Measurements from ENCODE around the gene CLCN4. TPM values are rescaled to one million over a fixed set of nuclear protein-coding genes. Genes with fewer than 3 reads are reported as not detected.

The CLCN4 gene
- total RNA-seq, 1 experiment from 2014 or later: 10.0 TPM

GRCh38 chrX:10109695-10110094 lies 47.1 kb upstream of the CLCN4 start:
- no peaks in the 10 kb centered on the region for H3K4me1 ChIP-seq
- CTCF ChIA-PET: no interaction called here
- no peak for DNase-seq
- H3K36me3 ChIP-seq (ENCODE audit: control insufficient read depth, insufficient read depth, low read length): no peaks in the 10 kb centered on the region
- no peaks in the 10 kb centered on the region for H3K4me1 Mint-ChIP-seq (ENCODE audit: low read depth, unreplicated experiment)
- no peak overlapping the region for H3K4me3 Mint-ChIP-seq (ENCODE audit: unreplicated experiment)
- H3K9me3 ChIP-seq: no peaks in the 10 kb centered on the region
- no peaks in the 10 kb centered on the region for H3K27me3 ChIP-seq (replicated peaks; ENCODE audit: control insufficient read depth, insufficient read depth, low read length)
- POLR2A ChIA-PET: no interaction called here
- no peak overlapping the region for H3K27ac Mint-ChIP-seq (ENCODE audit: unreplicated experiment)
- TF ChIP-seq CTCF (IDR thresholded peaks at IDR 0.05; ENCODE audit: insufficient read depth in 1 of 2, low read depth in 1 of 2, low read length in 1 of 2, severe bottlenecking in 1 of 2, unreplicated experiment in 1 of 2): no peak
- BruUV-seq (replicated peaks): no TSS peak
- no peaks in the 10 kb centered on the region for H3K27me3 Mint-ChIP-seq (ENCODE audit: insufficient read depth, unreplicated experiment)
- intact Hi-C loops (cut with micrococcal nuclease; ENCODE audit: unreplicated experiment): no loop called here
- H3K4me3 ChIP-seq (ENCODE audit: low read depth, low read length): no peak overlapping the region
- H3K36me3 Mint-ChIP-seq (ENCODE audit: insufficient read depth, unreplicated experiment): peaks cover 13% of the 10 kb centered on the region
- H3K9me3 Mint-ChIP-seq (ENCODE audit: unreplicated experiment): no peaks in the 10 kb centered on the region

GRCh38 chrX:10110316-10110935 lies 46.3 kb upstream of the CLCN4 start:
- intact Hi-C loops (cut with micrococcal nuclease; ENCODE audit: unreplicated experiment): no loop called here

GRCh38 chrX:10110984-10111363 lies 45.8 kb upstream of the CLCN4 start:
- BruUV-seq (replicated peaks): no TSS peak
- Histone ChIP-seq H3K4me1 (no peaks in the 10 kb centered on the region), H3K9me3 (no peaks in the 10 kb centered on the region), H3K36me3 (ENCODE audit: control insufficient read depth, insufficient read depth, low read length) (no peaks in the 10 kb centered on the region), H3K27me3 (replicated peaks; ENCODE audit: control insufficient read depth, insufficient read depth, low read length) (no peaks in the 10 kb centered on the region), H3K4me3 (ENCODE audit: low read depth, low read length) (no peak overlapping the region)
- CTCF ChIA-PET: no interaction called here
- no peaks in the 10 kb centered on the region for H3K27me3 Mint-ChIP-seq (ENCODE audit: insufficient read depth, unreplicated experiment)
- no peak for TF ChIP-seq CTCF (IDR thresholded peaks at IDR 0.05; ENCODE audit: insufficient read depth in 1 of 2, low read depth in 1 of 2, low read length in 1 of 2, severe bottlenecking in 1 of 2, unreplicated experiment in 1 of 2)
- no peak overlapping the region for H3K27ac Mint-ChIP-seq (ENCODE audit: unreplicated experiment)
- peaks cover 8% of the 10 kb centered on the region for H3K36me3 Mint-ChIP-seq (ENCODE audit: insufficient read depth, unreplicated experiment)
- H3K4me1 Mint-ChIP-seq (ENCODE audit: low read depth, unreplicated experiment): no peaks in the 10 kb centered on the region
- POLR2A ChIA-PET: no interaction called here
- H3K4me3 Mint-ChIP-seq (ENCODE audit: unreplicated experiment): no peak overlapping the region
- H3K9me3 Mint-ChIP-seq (ENCODE audit: unreplicated experiment): no peaks in the 10 kb centered on the region
- intact Hi-C loops (cut with micrococcal nuclease; ENCODE audit: unreplicated experiment): no loop called here
- no peak for DNase-seq

More at GRCh38 chrX:10110316-10110935, 46.3 kb upstream of the CLCN4 start:
- ChIA-PET POLR2A (no interaction called here), CTCF (no interaction called here)
- H3K9me3 ChIP-seq: no peaks in the 10 kb centered on the region
- no peaks in the 10 kb centered on the region for H3K36me3 ChIP-seq (ENCODE audit: control insufficient read depth, insufficient read depth, low read length)
- H3K36me3 Mint-ChIP-seq (ENCODE audit: insufficient read depth, unreplicated experiment): peaks cover 13% of the 10 kb centered on the region
- H3K27me3 Mint-ChIP-seq (ENCODE audit: insufficient read depth, unreplicated experiment): no peaks in the 10 kb centered on the region
- H3K4me1 ChIP-seq: no peaks in the 10 kb centered on the region
- no peak for DNase-seq
- H3K27ac Mint-ChIP-seq (ENCODE audit: unreplicated experiment): no peak overlapping the region
- no peak overlapping the region for H3K4me3 ChIP-seq (ENCODE audit: low read depth, low read length)
- H3K9me3 Mint-ChIP-seq (ENCODE audit: unreplicated experiment): no peaks in the 10 kb centered on the region
- no TSS peak for BruUV-seq (replicated peaks)
- no peaks in the 10 kb centered on the region for H3K27me3 ChIP-seq (replicated peaks; ENCODE audit: control insufficient read depth, insufficient read depth, low read length)
- no peaks in the 10 kb centered on the region for H3K4me1 Mint-ChIP-seq (ENCODE audit: low read depth, unreplicated experiment)
- no peak overlapping the region for H3K4me3 Mint-ChIP-seq (ENCODE audit: unreplicated experiment)
- TF ChIP-seq CTCF (IDR thresholded peaks at IDR 0.05; ENCODE audit: insufficient read depth in 1 of 2, low read depth in 1 of 2, low read length in 1 of 2, severe bottlenecking in 1 of 2, unreplicated experiment in 1 of 2): no peak

Measured in Caco-2 (cell line).